ENCODE measurements around the gene SPATA12. TPM values are rescaled to one million over a fixed set of nuclear protein-coding genes. Genes with fewer than 3 reads are reported as not detected.

The SPATA12 gene
- total RNA-seq, 2 donors from 2014 or later = not detected

- Histone ChIP-seq H3K27me3 (no peaks in the 10 kb centered on the region), H3K27ac (no peak overlapping the region), H3K4me3 (no peak overlapping the region), H3K9me3 (no peaks in the 10 kb centered on the region), H3K4me1 (no peaks in the 10 kb centered on the region), H3K36me3 (replicated peaks in 1 of 2; ENCODE audit: insufficient read depth in 1 of 2, low read depth in 2 of 2) (no peaks in the 10 kb centered on the region)
- TF ChIP-seq POLR2A (IDR thresholded peaks at IDR 0.05) (no peak), CTCF (IDR thresholded peaks at IDR 0.05) (no peak)
- DNase-seq (no peak), ATAC-seq (no peak)
- intact Hi-C loops (cut with DNase I) = no loop called here
- WGBS, 2 donors = 67 to 71% methylated on average over 5 of the region's 5 CpGs
Observed at GRCh38 chr3:57031631-57032541, 28.6 kb upstream of the SPATA12 start.

- H3K4me1 ChIP-seq = no peaks in the 10 kb centered on the region
- DNase-seq (no peak), ATAC-seq (no peak)
- H3K27me3 ChIP-seq = no peaks in the 10 kb centered on the region
- WGBS, 2 donors = 84% methylated on average over 3 to 5 of the region's 5 CpGs
- no peak overlapping the region for H3K4me3 ChIP-seq
- TF ChIP-seq POLR2A (IDR thresholded peaks at IDR 0.05) (no peak), CTCF (IDR thresholded peaks at IDR 0.05) (no peak)
- intact Hi-C loops (cut with DNase I) = no loop called here
- H3K36me3 ChIP-seq (replicated peaks in 1 of 2; ENCODE audit: insufficient read depth in 1 of 2, low read depth in 2 of 2) = no peaks in the 10 kb centered on the region
- H3K27ac ChIP-seq = no peak overlapping the region
- H3K9me3 ChIP-seq = no peaks in the 10 kb centered on the region
Observed at GRCh38 chr3:57036952-57037351, 23.5 kb upstream of the SPATA12 start.

GRCh38 chr3:57038466-57039164 lies 21.8 kb upstream of the SPATA12 start:
- H3K4me3 ChIP-seq = no peak overlapping the region
- ATAC-seq (no peak), DNase-seq (no peak)
- H3K4me1 ChIP-seq = no peaks in the 10 kb centered on the region
- H3K36me3 ChIP-seq (replicated peaks in 1 of 2; ENCODE audit: insufficient read depth in 1 of 2, low read depth in 2 of 2) = no peaks in the 10 kb centered on the region
- H3K9me3 ChIP-seq = no peaks in the 10 kb centered on the region
- 97% methylated on average over 5 of the region's 5 CpGs for WGBS, 2 donors
- H3K27me3 ChIP-seq = no peaks in the 10 kb centered on the region
- intact Hi-C loops (cut with DNase I) = no loop called here
- H3K27ac ChIP-seq = no peak overlapping the region
- TF ChIP-seq POLR2A (IDR thresholded peaks at IDR 0.05) (no peak), CTCF (IDR thresholded peaks at IDR 0.05) (no peak)

GRCh38 chr3:57041674-57042073 lies 18.8 kb upstream of the SPATA12 start:
- DNase-seq = no peak
- intact Hi-C loops (cut with DNase I) = no loop called here
- Histone ChIP-seq H3K4me1 (no peaks in the 10 kb centered on the region), H3K27ac (no peak overlapping the region), H3K4me3 (no peak overlapping the region), H3K27me3 (no peaks in the 10 kb centered on the region), H3K9me3 (no peaks in the 10 kb centered on the region), H3K36me3 (replicated peaks in 1 of 2; ENCODE audit: insufficient read depth in 1 of 2, low read depth in 2 of 2) (no peaks in the 10 kb centered on the region)
- no peak for ATAC-seq
- no peak for TF ChIP-seq POLR2A (IDR thresholded peaks at IDR 0.05)
- no peak for TF ChIP-seq CTCF (IDR thresholded peaks at IDR 0.05)
- 37 to 69% methylated on average over 5 to 6 of the region's 6 CpGs for WGBS, 2 donors
